Measurements from ENCODE around the gene ZNF705A. TPM values are rescaled to one million over a fixed set of nuclear protein-coding genes. Genes with fewer than 3 reads are reported as not detected.
"Not testable (repeated sequence)": the region's sequence is repeated elsewhere in the genome, so short reads cannot be mapped to it uniquely, and the experiment has no call there.

ZNF705A gene
- total RNA-seq = not detected

DNA sequence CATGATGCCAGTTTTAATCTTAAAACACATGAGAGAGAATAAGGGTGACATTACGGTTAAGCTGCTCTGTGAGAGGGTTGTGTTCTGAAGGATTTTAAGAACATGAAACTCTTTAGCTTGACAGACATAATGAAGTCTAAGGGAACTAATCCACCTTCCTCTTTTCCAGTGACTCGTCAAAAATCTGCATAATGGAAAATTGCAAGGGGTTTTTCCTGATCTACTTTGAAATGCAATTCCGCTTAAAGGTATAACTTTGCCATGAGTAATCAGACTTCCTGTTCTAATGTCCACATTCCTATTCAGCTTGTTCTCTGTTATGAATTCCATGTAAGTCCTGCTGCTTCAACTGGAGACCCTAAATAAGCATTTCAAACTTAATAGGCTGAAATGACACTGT, at the start of gene ZNF705A:
Gene ZNF705A, plus strand, starts transcription at position 171 of the 400 bp plus-strand sequence. CDS start 15,611 bp downstream, outside the sequence.
- no peak for ATAC-seq
- no peak for DNase-seq (ENCODE audit: low spot score in 2 of 2)
- Mint-ChIP-seq H3K36me3 (no peaks in the 10 kb centered on the region), H3K27ac (no peak within 1 kb of the TSS), H3K9me3 (no peaks in the 10 kb centered on the region)

DNA sequence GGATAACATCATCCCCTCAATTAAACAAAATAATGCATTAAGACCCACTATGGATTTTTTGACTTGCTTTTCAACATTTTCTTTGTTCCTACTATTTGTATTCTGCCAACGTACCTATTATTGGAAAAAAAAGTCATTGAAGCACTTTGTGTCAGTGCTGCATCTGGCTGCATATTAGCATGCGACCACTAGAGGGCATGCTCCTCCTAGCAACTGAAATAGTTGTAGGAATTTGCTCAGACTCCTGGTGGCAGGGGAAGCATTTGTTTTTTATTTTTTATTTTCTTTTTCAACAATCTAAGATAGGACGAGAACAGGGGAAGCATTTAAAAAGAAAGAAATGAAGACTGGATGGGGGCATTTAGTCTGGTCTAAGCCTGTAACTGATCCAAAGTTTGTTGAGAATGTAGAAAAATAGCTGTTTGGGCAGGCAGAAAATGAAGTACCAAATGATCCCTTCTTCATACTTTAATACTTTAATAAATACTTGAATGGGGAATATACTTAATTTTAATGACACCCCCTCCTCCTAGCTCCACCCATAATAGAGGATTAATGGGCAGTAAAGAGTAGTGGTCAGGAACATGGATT, 47.9 kb upstream of the ZNF705A start:
- Mint-ChIP-seq H3K36me3 (peaks cover 11% of the 10 kb centered on the region in 2 donors), H3K9me3 (peaks cover 0 to 7% of the 10 kb centered on the region in 2 donors), H3K27ac (no peak overlapping the region)
- peak; percentile 69 to 75 for DNase-seq (ENCODE audit: low spot score in 2 of 2)
- peak; percentile 57 to 68 for ATAC-seq

DNA sequence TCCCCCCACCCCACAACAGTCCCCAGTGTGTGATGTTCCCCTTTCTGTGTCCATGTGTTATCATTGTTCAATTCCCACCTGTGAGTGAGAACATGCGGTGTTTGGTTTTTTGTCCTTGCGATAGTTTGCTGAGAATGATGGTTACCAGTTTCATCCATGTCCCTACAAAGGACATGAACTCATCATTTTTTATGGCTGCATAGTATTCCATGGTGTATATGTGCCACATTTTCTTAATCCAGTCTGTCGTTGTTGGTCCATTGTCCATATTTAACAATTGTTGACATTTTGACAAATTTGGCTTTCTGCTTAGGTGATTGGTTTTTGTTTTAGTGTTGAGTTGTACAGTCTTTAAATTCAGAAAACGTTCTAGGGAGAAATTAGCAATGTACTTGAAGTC, 43.7 kb upstream of the ZNF705A start:
- not testable (repeated sequence) for ATAC-seq; DNase-seq (ENCODE audit: low spot score in 2 of 2)

DNA sequence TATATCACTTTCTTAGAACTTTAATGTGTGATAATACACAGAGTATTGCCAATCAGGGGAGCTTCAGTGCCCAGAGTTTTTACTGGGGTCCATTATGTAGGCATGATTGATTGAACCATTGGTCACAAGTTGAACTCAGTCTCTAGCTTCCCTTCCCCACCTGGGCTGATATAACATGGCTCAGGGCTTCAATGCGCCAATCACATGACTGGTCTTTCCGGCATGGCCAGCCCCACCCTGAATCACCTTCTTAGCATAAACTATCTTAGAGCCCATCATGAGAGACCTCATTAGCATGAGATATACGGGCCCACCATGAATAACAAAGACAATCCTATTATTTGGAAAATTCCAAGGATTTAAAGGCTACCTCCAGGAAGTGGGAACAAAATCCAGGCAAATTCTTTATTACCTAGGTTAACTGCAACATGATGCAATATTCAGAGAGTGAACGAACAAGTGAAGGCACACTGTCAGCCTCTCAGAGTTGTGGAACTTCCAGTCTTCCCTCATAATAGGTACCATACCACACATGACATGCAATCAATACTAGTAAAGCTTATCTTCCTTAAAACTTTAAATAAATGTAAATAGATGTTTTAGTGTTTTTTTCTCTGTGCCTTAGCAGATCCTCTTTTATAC, 36.6 kb upstream of the ZNF705A start:
- Mint-ChIP-seq H3K27ac (no peak overlapping the region), H3K9me3 (no peaks in the 10 kb centered on the region), H3K36me3 (no peaks in the 10 kb centered on the region)
- no peak for ATAC-seq
- DNase-seq (ENCODE audit: low spot score in 2 of 2) = no peak

More for the DNA sequence above, 43.7 kb upstream of the ZNF705A start:
- H3K27ac Mint-ChIP-seq, H3K36me3 Mint-ChIP-seq, H3K9me3 Mint-ChIP-seq: not testable (repeated sequence)

DNA sequence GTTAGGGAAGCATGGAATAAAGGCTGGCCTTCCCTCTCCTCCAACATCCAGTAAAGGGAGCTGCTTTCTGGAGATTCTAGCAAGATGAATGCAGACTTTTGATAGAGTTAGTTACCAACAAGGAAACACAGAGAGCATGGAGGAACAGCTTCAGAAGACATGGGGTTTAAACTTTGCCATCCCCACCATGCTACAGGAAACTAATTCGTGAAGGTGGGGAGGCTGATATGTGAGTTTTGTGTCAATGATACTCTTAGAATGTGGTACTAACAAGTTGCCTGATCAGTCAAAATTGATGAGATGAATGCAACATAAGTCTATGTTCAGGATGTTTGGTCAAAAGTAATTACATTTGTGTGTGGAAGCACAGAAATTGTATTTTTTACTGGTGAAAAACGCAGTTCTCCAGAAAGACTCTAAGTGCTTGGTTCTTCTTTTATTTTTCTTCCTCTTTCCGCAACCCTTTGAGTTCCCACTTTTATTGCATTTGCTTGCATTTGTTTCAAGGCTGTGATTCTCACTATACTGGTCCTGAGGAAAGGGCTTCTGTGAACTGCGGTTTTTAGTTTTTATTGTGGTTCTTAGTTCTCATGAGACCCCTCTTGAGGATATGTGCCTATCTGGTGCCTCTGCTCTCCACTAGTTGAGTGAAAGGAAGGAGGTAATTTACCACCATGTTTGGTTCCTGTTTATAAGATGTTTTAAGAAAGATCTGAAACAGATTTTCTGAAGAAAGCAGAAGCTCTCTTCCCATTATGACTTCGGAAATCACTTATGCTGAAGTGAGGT, 33.5 kb upstream of the ZNF705A start, which contains the start of gene CLEC4A:
Gene CLEC4A, plus strand, starts transcription at position 494 of the 789 bp plus-strand sequence. Its CDS starts 262 bp downstream, at position 756.
- no peak for ATAC-seq
- Mint-ChIP-seq H3K9me3 (peaks cover 0 to 4% of the 10 kb centered on the region in 2 donors), H3K36me3 (peaks cover 0 to 11% of the 10 kb centered on the region in 2 donors), H3K27ac (no peak within 1 kb of the TSS)
- no peak for DNase-seq (ENCODE audit: low spot score in 2 of 2)

DNA sequence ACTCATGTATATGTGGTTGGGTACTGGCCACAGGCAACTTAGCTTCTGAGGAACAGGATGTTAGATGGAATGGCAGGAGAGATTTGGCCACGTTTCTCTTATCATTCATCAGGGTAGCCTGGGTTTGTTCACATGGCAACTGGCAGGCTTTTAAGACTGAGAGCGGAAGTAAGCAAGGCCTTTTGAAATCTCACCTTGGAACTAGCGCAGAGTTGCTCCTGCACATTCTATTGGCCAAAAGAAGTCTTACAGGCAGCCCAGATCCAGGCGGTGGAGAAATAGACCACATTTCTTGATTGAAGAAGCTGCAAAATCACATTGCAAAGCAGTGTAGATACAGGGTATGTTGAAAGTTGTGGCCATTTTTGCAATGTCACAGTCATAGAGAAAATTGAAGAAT, 29.7 kb upstream of the ZNF705A start:
- DNase-seq (ENCODE audit: low spot score in 2 of 2) = no peak

DNA sequence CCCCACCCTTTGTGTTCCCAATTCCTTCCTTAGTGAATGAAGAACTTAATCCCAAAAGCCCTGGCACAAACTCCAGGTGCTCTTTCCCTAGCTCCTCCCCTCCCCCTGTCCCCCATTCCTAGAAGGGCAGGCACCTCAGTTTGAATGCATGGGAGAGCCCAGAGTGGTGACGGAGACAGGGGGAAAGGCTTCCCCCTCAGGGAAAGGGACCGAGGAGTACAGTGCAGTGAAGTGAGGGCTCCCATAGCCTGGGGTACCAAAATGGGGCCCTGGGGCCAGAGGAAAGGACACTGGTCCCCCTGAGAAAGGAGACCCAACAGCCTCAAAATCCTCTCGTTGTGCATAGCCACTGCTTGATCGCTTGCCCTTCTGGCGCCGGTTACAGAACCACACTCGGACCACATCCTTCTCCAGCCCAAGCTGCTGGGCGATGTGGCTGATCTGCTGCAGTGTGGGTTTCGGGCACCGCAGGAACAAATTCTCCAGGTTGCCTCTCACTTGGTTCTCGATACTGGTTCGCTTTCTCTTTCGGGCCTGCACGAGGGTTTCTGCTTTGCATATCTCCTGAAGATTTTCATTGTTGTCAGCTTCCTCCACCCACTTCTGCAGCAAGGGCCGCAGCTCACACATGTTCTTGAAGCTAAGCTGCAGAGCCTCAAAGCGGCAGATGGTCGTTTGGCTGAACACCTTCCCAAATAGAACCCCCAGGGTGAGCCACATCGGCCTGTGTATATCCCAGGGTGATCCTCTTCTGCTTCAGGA, 23.0 kb upstream of the ZNF705A start:
- H3K27ac Mint-ChIP-seq; H3K9me3 Mint-ChIP-seq; DNase-seq (ENCODE audit: low spot score in 2 of 2); ATAC-seq; H3K36me3 Mint-ChIP-seq: not testable (repeated sequence)

More for the DNA sequence above, 29.7 kb upstream of the ZNF705A start:
- no peak overlapping the region for H3K27ac Mint-ChIP-seq
- H3K9me3 Mint-ChIP-seq = peaks cover 0 to 4% of the 10 kb centered on the region in 2 donors
- ATAC-seq = peak; percentile 35 to 37
- peaks cover 0 to 11% of the 10 kb centered on the region in 2 donors for H3K36me3 Mint-ChIP-seq

DNA sequence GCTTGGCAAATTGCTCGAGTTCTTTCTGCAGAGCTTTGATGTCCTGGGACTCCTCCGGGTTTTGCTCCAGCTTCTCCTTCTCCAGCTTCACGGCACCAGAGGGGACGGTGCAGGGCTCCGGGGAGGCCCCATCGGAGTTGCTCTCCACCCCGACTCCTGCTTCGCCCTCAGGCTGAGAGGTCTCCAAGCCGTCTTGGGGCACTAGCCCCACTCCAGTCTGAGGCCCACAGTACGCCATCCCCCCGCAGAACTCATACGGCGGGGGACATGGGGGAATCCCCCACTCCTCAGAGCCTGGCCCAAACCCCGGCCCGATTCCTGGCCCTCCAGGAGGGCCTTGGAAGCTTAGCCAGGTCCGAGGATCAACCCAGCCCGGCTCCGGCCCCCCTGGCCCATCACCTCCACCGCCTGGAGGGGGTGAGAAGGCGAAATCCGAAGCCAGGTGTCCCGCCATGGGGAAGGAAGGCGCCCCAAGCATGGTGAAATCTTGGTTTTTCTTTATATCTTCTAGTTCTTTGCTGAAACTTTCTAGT, 22.4 kb upstream of the ZNF705A start:
- not testable (repeated sequence) for ATAC-seq; H3K9me3 Mint-ChIP-seq; DNase-seq (ENCODE audit: low spot score in 2 of 2); H3K36me3 Mint-ChIP-seq; H3K27ac Mint-ChIP-seq

DNA sequence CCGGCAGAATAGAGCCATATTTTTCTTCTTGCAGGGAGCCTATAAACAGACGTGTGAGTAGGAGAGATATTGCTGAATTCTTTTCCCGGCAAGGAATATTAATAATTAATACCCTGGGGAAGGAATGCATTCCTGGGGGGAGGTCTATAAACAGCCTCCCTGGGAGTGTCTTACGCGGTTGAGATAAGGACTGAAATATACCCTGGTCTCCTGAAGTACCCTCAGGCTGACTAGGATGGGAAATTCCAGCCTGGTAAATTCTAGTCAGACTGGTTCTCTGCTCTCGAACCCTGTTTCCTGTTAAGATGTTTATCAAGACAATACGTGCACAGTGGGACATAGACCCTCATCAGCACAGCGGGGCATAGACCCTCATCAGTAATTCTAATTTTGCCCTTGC, 15.2 kb upstream of the ZNF705A start:
- not testable (repeated sequence) for H3K36me3 Mint-ChIP-seq; ATAC-seq; DNase-seq (ENCODE audit: low spot score in 2 of 2); H3K27ac Mint-ChIP-seq; H3K9me3 Mint-ChIP-seq

DNA sequence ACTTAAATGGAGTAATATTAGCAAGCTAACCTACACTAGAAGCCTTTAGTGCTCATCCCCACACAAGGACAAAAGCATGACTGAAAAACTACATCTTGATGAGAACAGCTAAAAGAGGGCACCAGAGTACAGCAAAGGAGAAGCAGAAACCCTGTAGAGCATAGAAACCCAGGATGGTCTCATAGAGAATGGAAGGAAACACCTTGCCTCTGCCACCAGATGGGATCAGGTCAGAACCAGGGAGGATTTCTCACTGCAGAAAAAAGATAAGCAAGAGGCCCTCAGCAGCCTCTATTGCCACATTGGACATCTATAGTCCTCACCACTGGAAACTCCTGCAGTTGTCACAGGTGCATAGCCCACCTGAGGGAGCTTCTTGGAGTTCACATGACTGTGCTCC, 13.6 kb upstream of the ZNF705A start:
- H3K9me3 Mint-ChIP-seq = peaks cover 4 to 5% of the 10 kb centered on the region in 2 donors
- ATAC-seq = no peak
- H3K27ac Mint-ChIP-seq = no peak overlapping the region
- DNase-seq (ENCODE audit: low spot score in 2 of 2) = no peak
- H3K36me3 Mint-ChIP-seq = peaks cover 8 to 10% of the 10 kb centered on the region in 2 donors

DNA sequence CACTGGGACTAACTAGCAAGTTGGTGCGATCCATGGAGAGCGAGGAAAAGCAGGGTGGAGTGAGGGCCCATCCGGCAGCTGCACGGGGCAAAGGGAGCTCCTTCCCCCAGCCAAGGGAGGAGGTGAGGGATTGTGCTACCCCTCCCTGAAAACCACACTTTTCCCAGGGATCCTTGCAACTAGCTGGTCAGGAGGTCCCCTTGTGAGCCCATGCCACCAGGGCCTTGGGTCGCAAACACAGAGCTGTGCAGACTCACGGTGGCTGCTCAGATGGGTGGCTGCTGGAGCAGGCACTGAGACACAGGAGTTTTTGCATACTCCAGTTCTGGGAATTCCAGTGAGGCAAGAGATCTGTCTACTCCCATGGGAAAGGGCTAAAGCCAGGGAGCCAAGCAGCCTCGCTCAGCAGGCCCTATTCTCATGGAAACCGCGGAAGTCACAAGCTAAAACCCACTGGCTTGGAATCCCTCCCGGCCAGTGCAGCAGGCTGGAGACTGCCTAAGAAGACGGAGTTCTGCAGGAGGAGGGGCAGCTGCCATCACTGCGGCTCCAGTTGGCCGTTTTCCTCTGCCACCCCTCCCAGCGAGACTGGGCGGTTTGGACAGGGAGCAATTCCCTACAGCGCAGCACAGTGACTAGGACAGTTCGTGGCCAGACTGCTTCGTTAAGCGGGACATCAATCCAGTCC, 10.9 kb upstream of the ZNF705A start:
- Mint-ChIP-seq H3K9me3 (peaks cover 4 to 5% of the 10 kb centered on the region in 2 donors), H3K27ac (no peak overlapping the region), H3K36me3 (peaks cover 8 to 10% of the 10 kb centered on the region in 2 donors)
- no peak for ATAC-seq
- no peak for DNase-seq (ENCODE audit: low spot score in 2 of 2)

DNA sequence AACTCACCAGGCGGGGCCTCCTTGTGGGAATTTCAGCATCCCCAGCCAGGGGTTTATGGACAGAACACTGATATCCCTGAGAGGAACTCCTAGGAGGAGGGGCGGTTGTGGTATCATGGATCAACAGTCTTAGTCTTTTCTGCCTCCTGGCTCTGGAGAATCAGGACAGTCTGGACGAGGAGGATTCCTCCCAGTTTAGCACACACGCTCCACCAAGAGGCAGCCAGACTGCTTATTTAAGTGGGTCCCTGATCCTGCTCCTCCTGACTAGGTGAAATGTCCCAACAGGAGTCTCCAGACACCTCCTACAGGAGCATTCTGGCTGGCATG, 10.4 kb upstream of the ZNF705A start:
- Mint-ChIP-seq H3K36me3 (peaks cover 8 to 10% of the 10 kb centered on the region in 2 donors), H3K27ac (no peak overlapping the region)
- no peak for ATAC-seq

DNA sequence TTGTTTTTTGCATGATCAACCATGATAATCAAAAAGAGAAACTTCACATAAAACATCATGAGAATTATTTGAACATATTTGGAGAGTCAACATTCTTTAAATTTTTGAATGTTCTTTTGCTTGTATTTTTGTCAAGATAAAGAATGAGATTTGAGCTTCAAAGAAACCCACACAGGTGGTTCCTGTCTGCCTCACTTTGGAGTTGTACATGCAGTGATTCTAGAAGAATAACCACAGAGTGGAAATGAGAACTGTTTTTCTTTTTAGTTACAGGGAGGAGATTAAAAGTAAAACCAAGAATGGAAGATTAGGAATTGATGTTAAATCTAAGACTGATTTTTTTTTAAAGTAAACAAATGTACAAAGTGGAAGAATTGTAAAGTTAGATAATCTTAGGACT, 2.3 kb upstream of the ZNF705A start:
- ATAC-seq (peak in 1 of 2 donors; percentile 60), DNase-seq (ENCODE audit: low spot score in 2 of 2) (no peak)
- H3K36me3 Mint-ChIP-seq = no peaks in the 10 kb centered on the region
- no peak overlapping the region for H3K27ac Mint-ChIP-seq
- H3K9me3 Mint-ChIP-seq = no peaks in the 10 kb centered on the region

More for the DNA sequence above, 10.4 kb upstream of the ZNF705A start:
- no peak for DNase-seq (ENCODE audit: low spot score in 2 of 2)
- peaks cover 4 to 5% of the 10 kb centered on the region in 2 donors for H3K9me3 Mint-ChIP-seq

DNA sequence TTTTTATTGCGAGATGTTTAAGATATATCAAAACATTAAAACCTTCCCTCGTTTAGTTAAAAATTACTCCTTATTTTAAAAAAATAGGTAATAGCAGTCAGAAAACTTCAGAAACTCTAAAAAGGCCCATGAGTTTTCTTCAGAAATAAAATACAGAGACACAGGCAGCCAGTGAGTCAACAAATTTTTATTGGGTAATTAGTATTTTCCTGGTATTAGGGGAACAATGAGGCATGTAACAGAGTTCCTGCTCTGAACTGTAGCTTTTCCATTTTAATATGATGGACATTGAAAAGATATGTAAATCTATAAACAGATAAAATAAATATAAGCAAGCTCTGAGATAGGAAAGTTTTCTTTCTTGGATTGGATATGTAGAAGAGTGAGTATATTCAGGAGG, 399 bp upstream of the ZNF705A start:
- no peak for ATAC-seq
- Mint-ChIP-seq H3K36me3 (no peaks in the 10 kb centered on the region), H3K27ac (no peak overlapping the region), H3K9me3 (no peaks in the 10 kb centered on the region)
- DNase-seq (ENCODE audit: low spot score in 2 of 2) = no peak

DNA sequence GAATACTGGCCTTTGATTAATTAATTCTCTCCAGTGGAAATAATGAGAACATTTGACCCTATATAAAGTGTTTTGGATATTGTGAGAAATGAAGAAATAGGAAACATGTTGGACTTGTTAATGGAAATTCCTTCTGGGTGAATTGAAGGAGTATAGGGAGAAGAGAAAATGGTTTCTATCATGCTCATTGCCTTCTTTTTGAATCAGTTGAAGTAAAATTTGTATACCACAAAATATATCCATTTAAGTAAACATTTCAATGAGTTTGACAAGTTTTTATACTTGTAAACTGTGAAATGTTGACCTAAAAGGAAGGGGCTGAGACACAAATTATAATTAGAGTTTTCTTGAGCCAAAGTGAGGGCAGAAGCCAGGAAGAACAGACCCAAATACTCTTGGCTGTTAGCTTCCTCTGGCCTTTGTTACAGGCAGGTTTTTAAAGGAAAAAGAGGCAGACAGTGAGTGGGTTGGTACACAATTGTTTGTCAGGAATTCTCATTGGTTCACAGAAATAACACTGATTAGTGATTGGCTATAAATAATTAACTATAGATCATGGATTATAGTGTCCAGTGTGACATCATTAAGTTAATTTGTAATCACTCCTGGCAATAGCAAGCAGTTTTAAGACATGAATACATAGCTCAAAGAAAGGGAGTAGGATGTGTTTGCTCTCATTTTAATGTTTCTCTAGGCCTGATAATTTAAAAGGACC, 826 bp downstream of the ZNF705A start:
- no peak for ATAC-seq
- no peak for DNase-seq (ENCODE audit: low spot score in 2 of 2)
- H3K9me3 Mint-ChIP-seq = no peaks in the 10 kb centered on the region
- H3K36me3 Mint-ChIP-seq = no peaks in the 10 kb centered on the region
- H3K27ac Mint-ChIP-seq = no peak overlapping the region

All from activated naive CD4-positive, alpha-beta T cell treated with anti-CD3 and anti-CD28 coated beads, Interleukin-2, amount 50 U/mL, for 72 hours (primary cell).